ENCODE results near the gene AGMO. TPM values are rescaled to one million over a fixed set of nuclear protein-coding genes. Genes with fewer than 3 reads are reported as not detected.

AGMO gene
- polyA plus RNA-seq, 1 donor from 2014 or later = not detected

- TF ChIP-seq RAD21 (conservative IDR thresholded peaks at IDR 0.05) (no peak), POLR2AphosphoS5 (IDR thresholded peaks at IDR 0.05) (no peak), TAF1 (IDR thresholded peaks at IDR 0.05; ENCODE audit: low read depth) (no peak), EZH2 (IDR thresholded peaks at IDR 0.05; ENCODE audit: borderline replicate concordance, insufficient read depth, low read length, poor library complexity, severe bottlenecking) (no peak), REST (IDR thresholded peaks at IDR 0.05; ENCODE audit: borderline replicate concordance) (no peak), EP300 (conservative IDR thresholded peaks at IDR 0.05; ENCODE audit: poor library complexity, severe bottlenecking) (no peak), SMC3 (conservative IDR thresholded peaks at IDR 0.05; ENCODE audit: poor library complexity) (no peak), MXI1 (conservative IDR thresholded peaks at IDR 0.05; ENCODE audit: poor library complexity, severe bottlenecking) (no peak)
- TF ChIP-seq, protein P1, sequence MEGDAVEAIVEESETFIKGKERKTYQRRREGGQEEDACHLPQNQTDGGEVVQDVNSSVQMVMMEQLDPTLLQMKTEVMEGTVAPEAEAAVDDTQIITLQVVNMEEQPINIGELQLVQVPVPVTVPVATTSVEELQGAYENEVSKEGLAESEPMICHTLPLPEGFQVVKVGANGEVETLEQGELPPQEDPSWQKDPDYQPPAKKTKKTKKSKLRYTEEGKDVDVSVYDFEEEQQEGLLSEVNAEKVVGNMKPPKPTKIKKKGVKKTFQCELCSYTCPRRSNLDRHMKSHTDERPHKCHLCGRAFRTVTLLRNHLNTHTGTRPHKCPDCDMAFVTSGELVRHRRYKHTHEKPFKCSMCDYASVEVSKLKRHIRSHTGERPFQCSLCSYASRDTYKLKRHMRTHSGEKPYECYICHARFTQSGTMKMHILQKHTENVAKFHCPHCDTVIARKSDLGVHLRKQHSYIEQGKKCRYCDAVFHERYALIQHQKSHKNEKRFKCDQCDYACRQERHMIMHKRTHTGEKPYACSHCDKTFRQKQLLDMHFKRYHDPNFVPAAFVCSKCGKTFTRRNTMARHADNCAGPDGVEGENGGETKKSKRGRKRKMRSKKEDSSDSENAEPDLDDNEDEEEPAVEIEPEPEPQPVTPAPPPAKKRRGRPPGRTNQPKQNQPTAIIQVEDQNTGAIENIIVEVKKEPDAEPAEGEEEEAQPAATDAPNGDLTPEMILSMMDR (IDR thresholded peaks at IDR 0.05; ENCODE audit: poor library complexity, severe bottlenecking) = no peak
- Histone ChIP-seq H3K9ac (ENCODE audit: low read length) (no peak overlapping the region), H3F3A (ENCODE audit: insufficient read depth, low read length, poor library complexity, severe bottlenecking) (no peaks in the 10 kb centered on the region), H3K9me3 (ENCODE audit: low read length) (no peaks in the 10 kb centered on the region), H3K27me3 (ENCODE audit: insufficient read depth, low read depth, low read length) (no peaks in the 10 kb centered on the region), H4K20me1 (ENCODE audit: insufficient read depth) (no peaks in the 10 kb centered on the region), H2AFZ (ENCODE audit: low read depth, low read length) (no peak overlapping the region), H3K4me2 (ENCODE audit: low read length) (no peak overlapping the region), H3K9me2 (ENCODE audit: insufficient read depth, low read length) (no peaks in the 10 kb centered on the region), H3K4me3 (ENCODE audit: low read length) (no peak overlapping the region), H3K79me2 (replicated peaks; ENCODE audit: insufficient read depth, low read length) (no peaks in the 10 kb centered on the region), H3K27ac (ENCODE audit: low read length) (no peak overlapping the region), H3K36me3 (ENCODE audit: insufficient read depth, low read length) (no peaks in the 10 kb centered on the region)
Measured at GRCh38 chr7:15602236-15602635, 40.4 kb upstream of the AGMO start.

DNA sequence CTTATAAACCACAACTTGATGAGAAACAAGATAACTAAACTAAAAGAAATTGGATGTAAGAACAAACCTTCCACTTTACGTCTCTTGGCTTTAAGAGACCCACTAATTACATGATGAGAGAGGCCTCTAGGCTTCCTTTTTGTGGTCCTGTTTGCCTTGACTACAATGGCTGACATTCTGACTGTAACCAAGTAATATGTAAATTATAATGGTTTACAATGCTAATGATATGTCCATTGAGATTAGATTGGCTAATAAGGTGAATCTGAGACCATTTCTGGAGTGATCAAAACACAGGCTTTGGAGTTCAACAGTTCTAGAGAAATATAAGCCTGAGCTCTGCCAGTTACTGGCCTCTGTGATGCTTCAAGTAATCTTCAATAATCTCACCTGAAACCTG, 39.4 kb upstream of the AGMO start:
- H3K79me2 ChIP-seq (replicated peaks; ENCODE audit: insufficient read depth, low read length) = no peaks in the 10 kb centered on the region
- no peak overlapping the region for H3K4me3 ChIP-seq (ENCODE audit: low read length)
- no peak overlapping the region for H2AFZ ChIP-seq (ENCODE audit: low read depth, low read length)
- TF ChIP-seq RAD21 (conservative IDR thresholded peaks at IDR 0.05) (no peak), MXI1 (conservative IDR thresholded peaks at IDR 0.05; ENCODE audit: poor library complexity, severe bottlenecking) (no peak), POLR2AphosphoS5 (IDR thresholded peaks at IDR 0.05) (no peak)
- TF ChIP-seq, protein P1 (IDR thresholded peaks at IDR 0.05; ENCODE audit: poor library complexity, severe bottlenecking) = no peak
- H3K27ac ChIP-seq (ENCODE audit: low read length) = no peak overlapping the region
- no peaks in the 10 kb centered on the region for H3K27me3 ChIP-seq (ENCODE audit: insufficient read depth, low read depth, low read length)
- H3K36me3 ChIP-seq (ENCODE audit: insufficient read depth, low read length) = no peaks in the 10 kb centered on the region
- H3K9me3 ChIP-seq (ENCODE audit: low read length) = no peaks in the 10 kb centered on the region
- no peaks in the 10 kb centered on the region for H3F3A ChIP-seq (ENCODE audit: insufficient read depth, low read length, poor library complexity, severe bottlenecking)
- no peak overlapping the region for H3K9ac ChIP-seq (ENCODE audit: low read length)
- no peak overlapping the region for H3K4me2 ChIP-seq (ENCODE audit: low read length)
- H3K9me2 ChIP-seq (ENCODE audit: insufficient read depth, low read length) = no peaks in the 10 kb centered on the region
- no peaks in the 10 kb centered on the region for H4K20me1 ChIP-seq (ENCODE audit: insufficient read depth)

Data from neural cell (in vitro differentiated cells).